GM23338 (cell line): ENCODE data around the gene IDI1.

Experiments used
- CREB1 ChIP-seq: fragments of 250-450 bp; sonication (Bioruptor Pico); IDR thresholded peaks from 2 replicates; pipeline ENCODE4 v1.5.0; 2020; ENCODE audit warnings: low read depth, mild to moderate bottlenecking, moderate library complexity
- CTCF ChIP-seq, 2 experiments: fragments of 200-600 bp in 1 of 2; sonication (generic) in 1 of 2; conservative IDR thresholded peaks; 2 replicates each; pipeline versions ENCODE4 v1.5.1 to v1.6.1; 2016 to 2017; ENCODE audit warnings: antibody characterized with exemption in 2 of 2, low read depth in 2 of 2, mild to moderate bottlenecking in 2 of 2, moderate library complexity in 1 of 2
- EZH2 ChIP-seq: fragments of 200-600 bp; sonication (generic); IDR thresholded peaks from one replicate; pipeline ENCODE4 v1.8.0; 2017; ENCODE audit warnings: antibody characterized with exemption, mild to moderate bottlenecking, low read depth; ENCODE audit not compliant: unreplicated experiment
- EZH2phosphoT487 ChIP-seq: fragments of 200-600 bp; sonication (generic); IDR thresholded peaks from one replicate; pipeline ENCODE4 v1.8.1; 2018; ENCODE audit warnings: antibody characterized with exemption; ENCODE audit not compliant: unreplicated experiment
- JUNB ChIP-seq: IDR thresholded peaks from one replicate; pipeline ENCODE4 v1.6.1; 2016; ENCODE audit warnings: antibody characterized with exemption; ENCODE audit not compliant: unreplicated experiment
- NANOG ChIP-seq: IDR thresholded peaks from 2 replicates; pipeline ENCODE4 v1.6.1; 2016; ENCODE audit warnings: antibody characterized with exemption, borderline replicate concordance
- POLR2AphosphoS5 ChIP-seq: IDR thresholded peaks from 2 replicates; pipeline ENCODE4 v1.6.1; 2016; ENCODE audit warnings: antibody characterized with exemption, low read depth
- REST ChIP-seq: IDR thresholded peaks from one replicate; pipeline ENCODE4 v1.6.1; 2018; ENCODE audit warnings: antibody characterized with exemption; ENCODE audit not compliant: unreplicated experiment
- STAT1 ChIP-seq: IDR thresholded peaks from one replicate; pipeline ENCODE4 v1.6.1; 2016; ENCODE audit warnings: antibody characterized with exemption; ENCODE audit not compliant: unreplicated experiment

GRCh38 chr10:1009071-1009494 lies 39.8 kb downstream of the IDI1 start:
- TF ChIP-seq CTCF (conservative IDR thresholded peaks at IDR 0.05; ENCODE audit: low read depth in 2 of 2) (no peak), EZH2 (no peak), EZH2phosphoT487 (no peak), REST (no peak), JUNB (no peak), CREB1 (CRISPR knock-in tag) (no peak), POLR2AphosphoS5 (no peak), STAT1 (no peak), NANOG (no peak)
